Cerebellar nuclear complex (tissue), 1 donor: ENCODE results near the gene EREG.
"Not testable (repeated sequence)": the region's sequence is repeated elsewhere in the genome, so short reads cannot be mapped to it uniquely, and the experiment has no call there.

Source experiments
- DNase-seq, 2 experiments: peaks; one replicate each; lab custom pipeline; 2025; lab: John Stamatoyannopoulos, UW

The EREG gene

GRCh38 chr4:74364652-74365491 is at the start of gene EREG:
EREG (plus strand) TSS chr4:74365145; CDS start chr4:74365309, 164 bp downstream.
- no peak for DNase-seq

GRCh38 chr4:74315376-74315775 is 49.6 kb upstream of the EREG start:
- no peak for DNase-seq

GRCh38 chr4:74316397-74316796 is 48.5 kb upstream of the EREG start:
- DNase-seq: no peak

GRCh38 chr4:74317616-74318246 is 47.2 kb upstream of the EREG start:
- no peak for DNase-seq

- DNase-seq: no peak
Measured at GRCh38 chr4:74318276-74318675, 46.7 kb upstream of the EREG start.

GRCh38 chr4:74319470-74319869 is 45.5 kb upstream of the EREG start:
- no peak for DNase-seq

GRCh38 chr4:74320559-74321118 is 44.3 kb upstream of the EREG start:
- DNase-seq: no peak

- DNase-seq: no peak
Measured at GRCh38 chr4:74322301-74322700, 42.6 kb upstream of the EREG start.

- DNase-seq: no peak
Measured at GRCh38 chr4:74323663-74324062, 41.3 kb upstream of the EREG start.

GRCh38 chr4:74324262-74324661 is 40.7 kb upstream of the EREG start:
- no peak for DNase-seq

- DNase-seq: no peak
Measured at GRCh38 chr4:74325886-74326285, 39.1 kb upstream of the EREG start.

GRCh38 chr4:74327762-74328161 is 37.2 kb upstream of the EREG start:
- DNase-seq: no peak

GRCh38 chr4:74328501-74328900 is 36.4 kb upstream of the EREG start:
- DNase-seq: no peak

- no peak for DNase-seq
Measured at GRCh38 chr4:74329307-74329706, 35.6 kb upstream of the EREG start.

GRCh38 chr4:74330295-74330750 is 34.6 kb upstream of the EREG start:
- no peak for DNase-seq

GRCh38 chr4:74331252-74331651 is 33.7 kb upstream of the EREG start:
- DNase-seq: no peak

GRCh38 chr4:74331944-74332343 is 33.0 kb upstream of the EREG start:
- DNase-seq: no peak

- no peak for DNase-seq
Measured at GRCh38 chr4:74334636-74335035, 30.3 kb upstream of the EREG start.

GRCh38 chr4:74335341-74336021 is 29.5 kb upstream of the EREG start:
- no peak for DNase-seq

GRCh38 chr4:74338792-74339333 is 26.1 kb upstream of the EREG start:
- no peak for DNase-seq

GRCh38 chr4:74339501-74339900 is 25.4 kb upstream of the EREG start:
- DNase-seq: no peak

- not testable (repeated sequence) for DNase-seq
Measured at GRCh38 chr4:74340421-74340820, 24.5 kb upstream of the EREG start.
